Fibroblast of villous mesenchyme (primary cell): Measurements from ENCODE around the gene EHBP1. TPM values are rescaled to one million over a fixed set of nuclear protein-coding genes. Genes with fewer than 3 reads are reported as not detected.
"Not testable (repeated sequence)": the region's sequence is repeated elsewhere in the genome, so short reads cannot be mapped to it uniquely, and the experiment has no call there.

Experiments used
- DNase-seq: peaks from one replicate; pipeline ENCODE4 v3.0.0-alpha.2; 2010; ENCODE audit warnings: low read depth
- H3K4me3 ChIP-seq: 2 replicates; pipeline ENCODE4 v1.5.1; 2011; ENCODE audit warnings: low read depth, mild to moderate bottlenecking, low read length
- total RNA-seq: library from RNA; depleted of rRNA; stranded (reverse); fragments of >200 nt; gene quantifications from 2 replicates; pipeline ENCODE4 v1.2.3, GENCODE V29; 2012
- TF ChIP-seq, protein P1 (sequence below): IDR thresholded peaks from 2 replicates; pipeline ENCODE4 v1.5.1; 2012; ENCODE audit warnings: low read depth, mild to moderate bottlenecking, low read length; ENCODE audit not compliant: insufficient read depth

The EHBP1 gene
- total RNA-seq, 1 donor, result 140 TPM

GRCh38 chr2:63060472-63060991 is 355.0 kb downstream of the EHBP1 start:
- TF ChIP-seq, protein P1, sequence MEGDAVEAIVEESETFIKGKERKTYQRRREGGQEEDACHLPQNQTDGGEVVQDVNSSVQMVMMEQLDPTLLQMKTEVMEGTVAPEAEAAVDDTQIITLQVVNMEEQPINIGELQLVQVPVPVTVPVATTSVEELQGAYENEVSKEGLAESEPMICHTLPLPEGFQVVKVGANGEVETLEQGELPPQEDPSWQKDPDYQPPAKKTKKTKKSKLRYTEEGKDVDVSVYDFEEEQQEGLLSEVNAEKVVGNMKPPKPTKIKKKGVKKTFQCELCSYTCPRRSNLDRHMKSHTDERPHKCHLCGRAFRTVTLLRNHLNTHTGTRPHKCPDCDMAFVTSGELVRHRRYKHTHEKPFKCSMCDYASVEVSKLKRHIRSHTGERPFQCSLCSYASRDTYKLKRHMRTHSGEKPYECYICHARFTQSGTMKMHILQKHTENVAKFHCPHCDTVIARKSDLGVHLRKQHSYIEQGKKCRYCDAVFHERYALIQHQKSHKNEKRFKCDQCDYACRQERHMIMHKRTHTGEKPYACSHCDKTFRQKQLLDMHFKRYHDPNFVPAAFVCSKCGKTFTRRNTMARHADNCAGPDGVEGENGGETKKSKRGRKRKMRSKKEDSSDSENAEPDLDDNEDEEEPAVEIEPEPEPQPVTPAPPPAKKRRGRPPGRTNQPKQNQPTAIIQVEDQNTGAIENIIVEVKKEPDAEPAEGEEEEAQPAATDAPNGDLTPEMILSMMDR, result no peak
- no peak overlapping the region for H3K4me3 ChIP-seq
- DNase-seq, result no peak

- H3K4me3 ChIP-seq, result no peak overlapping the region
- no peak for DNase-seq
- TF ChIP-seq, protein P1, result no peak
These were observed 358.7 kb downstream of the EHBP1 start for GRCh38 chr2:63064197-63064596.

- no peak overlapping the region for H3K4me3 ChIP-seq
- DNase-seq, result no peak
- TF ChIP-seq, protein P1, result no peak
These were observed 359.1 kb downstream of the EHBP1 start for GRCh38 chr2:63064661-63065060.

DNA sequence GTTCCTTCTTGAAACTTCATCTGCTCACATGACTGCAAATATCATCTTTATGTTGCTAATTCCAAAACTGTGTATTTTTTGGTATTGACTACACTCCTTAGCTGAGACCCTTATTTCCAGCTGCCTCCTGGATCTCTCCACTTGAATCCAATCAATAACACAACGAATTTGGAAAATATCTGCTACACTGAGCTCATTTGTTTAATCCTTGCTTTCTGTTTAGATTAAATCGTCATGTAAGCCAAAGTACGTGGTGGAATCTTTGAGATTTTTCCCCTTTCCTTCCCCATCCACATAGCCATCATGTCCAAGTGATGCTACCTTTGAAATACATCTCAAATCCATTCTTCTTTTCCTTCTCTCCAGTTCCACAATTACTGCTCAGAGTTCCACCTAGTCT is 360.8 kb downstream of the EHBP1 start:
- DNase-seq, result no peak
- TF ChIP-seq, protein P1, result no peak
- no peak overlapping the region for H3K4me3 ChIP-seq

DNA sequence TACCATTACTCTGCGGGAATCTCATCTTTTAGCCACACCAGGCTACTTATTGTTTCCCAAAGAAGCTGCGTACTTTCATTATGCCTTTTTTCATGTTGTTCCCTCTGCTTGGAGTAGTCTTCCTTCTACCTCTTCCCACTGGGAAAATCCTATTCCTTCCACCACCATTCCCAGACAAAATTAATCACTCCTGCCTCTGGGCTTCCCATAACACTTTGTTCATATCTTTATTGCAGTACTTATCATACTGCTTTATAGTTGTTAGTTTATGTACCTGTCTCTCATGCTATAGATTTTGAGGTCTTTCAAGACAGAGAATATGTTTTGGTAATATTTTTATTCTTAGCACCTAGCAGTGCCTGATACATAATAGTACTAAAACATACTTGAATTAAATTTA is 361.3 kb downstream of the EHBP1 start:
- DNase-seq, result no peak
- TF ChIP-seq, protein P1, result no peak
- H3K4me3 ChIP-seq, result no peak overlapping the region

DNA sequence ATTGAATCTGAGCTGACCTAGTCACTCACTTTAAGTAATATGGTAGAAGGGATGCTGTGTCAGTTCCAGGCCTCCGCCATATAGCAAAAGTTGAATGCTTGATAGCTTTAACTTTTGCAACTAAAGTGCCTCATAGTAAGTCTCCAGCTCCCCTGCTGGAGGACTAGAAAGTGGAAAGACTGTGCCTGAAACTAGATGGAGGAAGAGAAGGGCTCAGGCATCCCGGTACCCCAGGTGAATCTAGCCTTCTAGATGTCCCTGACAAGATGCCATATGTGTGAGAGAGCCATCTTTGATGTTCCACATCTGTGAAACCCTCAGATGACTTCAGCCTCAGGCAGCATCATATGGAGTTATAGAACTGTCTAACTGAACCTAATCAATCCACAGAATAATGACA is 366.2 kb downstream of the EHBP1 start:
- H3K4me3 ChIP-seq, result no peak overlapping the region
- DNase-seq, result no peak
- TF ChIP-seq, protein P1, result no peak

- TF ChIP-seq, protein P1, result no peak
- DNase-seq, result no peak
- H3K4me3 ChIP-seq, result no peak overlapping the region
These were observed 368.5 kb downstream of the EHBP1 start for GRCh38 chr2:63073994-63074393.

DNA sequence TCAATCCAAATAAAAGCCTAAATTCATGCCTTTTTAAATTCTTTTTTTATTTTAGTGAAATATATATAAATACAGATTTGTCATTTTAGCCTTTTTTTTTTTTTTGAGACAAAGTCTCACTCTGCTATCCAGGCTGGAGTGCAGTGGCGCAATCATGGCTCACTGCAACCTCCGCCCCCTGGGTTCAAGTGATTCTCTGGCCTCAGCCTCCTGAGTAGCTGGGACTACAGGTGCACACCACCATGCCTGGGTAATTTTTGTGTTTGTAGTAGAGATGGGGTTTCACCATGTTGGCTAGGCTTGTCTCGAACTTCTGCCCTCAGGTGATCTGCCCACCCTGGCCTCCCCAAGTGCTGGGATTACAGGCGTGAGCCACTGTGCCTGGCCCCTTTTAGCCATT is 368.9 kb downstream of the EHBP1 start:
- H3K4me3 ChIP-seq, DNase-seq: not testable (repeated sequence)
